GM15510 (cell line): ENCODE measurements around the gene CPT2.

ENCODE experiments used
- POLR2A ChIP-seq: IDR thresholded peaks from 3 replicates; pipeline ENCODE4 v1.6.1; 2011; ENCODE audit warnings: borderline replicate concordance; ENCODE audit not compliant: insufficient read length; ENCODE audit errors: extremely low read depth

CPT2 gene

GRCh38 chr1:53259932-53260331, 63.3 kb downstream of the CPT2 start:
- TF ChIP-seq POLR2A: no peak

- no peak for TF ChIP-seq POLR2A
Observed at GRCh38 chr1:53260631-53261247, 64.1 kb downstream of the CPT2 start.

- TF ChIP-seq POLR2A: no peak
Observed at GRCh38 chr1:53262000-53262399, 65.4 kb downstream of the CPT2 start.
